Amniotic stem cell (primary cell): ENCODE measurements around the gene UBE2K.
"Not testable (repeated sequence)": the region's sequence is repeated elsewhere in the genome, so short reads cannot be mapped to it uniquely, and the experiment has no call there.

Source experiments
- DNase-seq: peaks from one replicate; lab custom pipeline; 2025; lab: John Stamatoyannopoulos, UW

The UBE2K gene

DNA sequence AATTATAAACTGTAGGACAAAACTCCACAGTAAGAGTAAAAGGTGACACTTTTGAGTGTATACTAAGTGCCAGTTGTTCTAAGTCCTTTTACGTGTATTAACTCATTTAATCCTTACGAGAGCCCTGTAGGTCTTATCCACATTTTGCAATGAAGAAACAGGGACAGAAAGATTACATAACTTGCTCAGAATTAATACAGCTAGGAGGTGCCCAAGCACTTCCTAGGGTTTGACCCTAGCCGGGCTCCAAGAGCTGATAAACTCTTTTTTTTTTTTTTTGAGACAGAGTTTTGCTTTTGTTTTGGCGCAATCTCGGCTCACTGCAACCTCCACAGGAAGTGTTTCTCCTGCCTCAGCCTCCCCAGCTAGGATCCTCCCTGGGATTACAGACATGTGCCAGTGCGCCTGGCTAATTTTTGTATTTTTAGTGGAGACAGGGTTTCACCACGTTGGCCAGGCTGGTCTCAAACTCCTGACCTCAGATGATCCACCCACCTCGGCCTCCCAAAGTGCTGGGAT, 110.4 kb downstream of the UBE2K start:
- DNase-seq: no peak

DNA sequence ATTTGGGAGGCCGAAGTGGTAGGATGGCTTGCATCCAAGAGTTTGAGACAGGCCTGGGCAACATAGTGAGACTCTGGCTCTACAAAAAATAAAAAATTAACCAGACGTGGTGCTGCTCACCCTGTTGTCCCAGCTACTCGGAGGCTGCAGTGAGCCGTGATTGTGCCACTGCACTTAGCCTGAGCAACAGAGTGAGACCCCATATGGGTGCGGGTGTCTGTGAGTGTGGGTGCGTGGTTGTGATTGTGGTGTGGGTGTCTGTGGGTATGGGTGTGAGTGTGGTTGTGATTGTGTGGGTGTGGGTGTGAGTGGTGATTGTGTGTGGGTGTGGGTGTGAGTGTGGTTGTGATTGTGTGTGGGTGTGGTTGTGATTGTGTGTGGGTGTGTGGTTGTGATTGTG, 114.6 kb downstream of the UBE2K start:
- DNase-seq: no peak

DNA sequence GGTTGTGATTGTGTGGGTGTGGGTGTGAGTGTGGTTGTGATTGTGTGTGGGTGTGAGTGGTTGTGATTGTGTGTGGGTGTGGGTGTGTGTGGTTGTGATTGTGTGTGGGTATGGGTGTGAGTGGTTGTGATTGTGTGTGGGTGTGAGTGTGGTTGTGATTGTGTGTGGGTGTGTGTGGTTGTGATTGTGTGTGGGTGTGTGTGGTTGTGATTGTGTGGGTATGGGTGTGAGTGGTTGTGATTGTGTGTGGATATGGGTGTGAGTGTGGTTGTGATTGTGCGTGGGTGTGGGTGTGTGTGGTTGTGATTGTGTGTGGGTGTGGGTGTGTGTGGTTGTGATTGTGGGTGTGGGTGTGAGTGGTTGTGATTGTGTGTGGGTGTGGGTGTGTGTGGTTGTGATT, 115.1 kb downstream of the UBE2K start:
- not testable (repeated sequence) for DNase-seq

DNA sequence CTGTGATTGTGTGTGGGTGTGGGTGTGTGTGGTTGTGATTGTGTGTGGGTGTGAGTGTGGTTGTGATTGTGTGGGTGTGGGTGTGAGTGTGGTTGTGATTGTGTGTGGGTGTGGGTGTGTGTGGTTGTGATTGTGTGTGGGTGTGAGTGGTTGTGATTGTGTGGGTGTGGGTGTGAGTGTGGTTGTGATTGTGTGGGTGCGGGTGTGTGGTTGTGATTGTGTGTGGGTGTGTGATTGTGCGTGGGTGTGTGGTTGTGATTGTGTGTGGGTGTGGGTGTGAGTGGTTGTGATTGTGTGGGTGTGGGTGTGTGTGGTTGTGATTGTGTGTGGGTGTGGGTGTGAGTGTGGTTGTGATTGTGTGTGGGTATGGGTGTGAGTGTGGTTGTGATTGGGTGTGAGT, 115.8 kb downstream of the UBE2K start:
- not testable (repeated sequence) for DNase-seq

DNA sequence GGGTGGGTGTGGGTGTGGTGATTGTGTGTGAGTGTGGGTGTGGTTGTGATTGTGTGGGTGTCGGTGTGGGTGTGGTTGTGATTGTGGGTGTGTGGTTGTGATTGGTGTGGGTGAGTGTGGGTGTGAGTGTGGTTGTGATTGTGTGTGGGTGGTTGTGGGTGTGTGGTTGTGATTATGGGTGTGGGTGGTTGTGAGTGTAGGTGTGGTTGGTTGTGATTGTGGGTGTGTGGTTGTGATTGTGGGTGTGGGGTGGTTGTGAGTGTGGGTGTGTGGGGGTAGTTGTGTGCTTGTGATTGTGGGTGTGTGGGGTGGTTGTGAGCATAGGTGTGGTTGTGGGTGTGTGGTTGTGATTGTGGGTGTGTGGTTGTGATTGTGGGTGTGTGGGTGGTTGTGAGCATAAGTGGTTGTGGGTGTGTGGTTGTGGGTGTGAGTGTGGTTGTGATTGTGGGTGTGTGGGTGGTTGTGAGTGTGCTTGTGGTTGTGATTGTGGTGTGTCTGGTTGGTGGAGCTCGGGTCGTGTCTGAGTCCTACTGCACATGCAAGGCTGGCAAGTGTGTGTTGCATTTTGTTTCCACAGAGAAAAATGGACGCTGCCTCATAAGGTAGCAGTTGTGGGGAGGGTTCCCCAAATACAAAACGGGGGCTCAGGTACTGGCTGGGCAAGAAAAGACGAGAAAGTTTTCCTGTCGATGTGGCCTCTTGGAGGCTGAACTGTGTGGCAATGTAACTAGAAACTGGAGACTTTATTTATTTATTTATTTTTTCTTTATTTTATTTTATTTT, 116.7 kb downstream of the UBE2K start:
- no peak for DNase-seq

DNA sequence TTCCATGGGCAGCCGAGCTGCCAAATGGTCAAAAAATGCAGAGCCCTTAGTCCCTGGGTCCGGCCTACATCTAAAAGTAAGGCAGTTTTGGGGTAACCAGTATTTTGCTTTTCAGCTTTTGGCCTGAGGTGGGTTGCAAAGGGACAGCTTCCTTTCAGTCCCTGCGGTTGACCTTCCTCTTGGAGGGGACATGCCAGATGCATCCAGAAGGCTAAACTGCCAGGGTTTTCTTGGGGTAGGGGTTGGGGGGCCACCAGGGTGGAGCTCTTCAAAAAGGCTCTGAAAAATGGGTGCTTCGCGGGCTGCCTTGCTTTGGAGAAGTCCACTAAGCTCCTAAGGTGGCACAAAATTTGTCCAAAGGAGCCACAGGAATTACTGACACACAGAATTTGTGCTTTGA, 120.7 kb downstream of the UBE2K start:
- DNase-seq: no peak

DNA sequence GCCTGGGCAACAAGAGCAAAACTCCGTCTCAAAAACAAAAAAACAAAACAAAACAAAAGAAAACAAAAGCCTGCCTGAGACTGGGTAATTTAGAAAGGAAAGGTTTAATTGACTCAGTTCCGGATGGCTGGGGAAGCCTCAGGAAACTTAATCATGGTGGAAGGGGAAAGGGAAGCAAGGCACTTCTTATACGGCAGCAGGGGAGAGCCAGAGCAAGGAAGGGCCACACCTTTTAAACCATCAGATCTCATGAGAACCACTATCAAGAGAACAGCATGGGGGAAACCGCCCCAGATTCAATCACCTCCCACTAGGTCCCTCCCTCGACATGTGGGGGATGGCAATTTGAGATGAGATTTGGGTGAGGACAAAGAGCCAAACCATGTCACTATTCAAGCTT, 122.2 kb downstream of the UBE2K start:
- no peak for DNase-seq

DNA sequence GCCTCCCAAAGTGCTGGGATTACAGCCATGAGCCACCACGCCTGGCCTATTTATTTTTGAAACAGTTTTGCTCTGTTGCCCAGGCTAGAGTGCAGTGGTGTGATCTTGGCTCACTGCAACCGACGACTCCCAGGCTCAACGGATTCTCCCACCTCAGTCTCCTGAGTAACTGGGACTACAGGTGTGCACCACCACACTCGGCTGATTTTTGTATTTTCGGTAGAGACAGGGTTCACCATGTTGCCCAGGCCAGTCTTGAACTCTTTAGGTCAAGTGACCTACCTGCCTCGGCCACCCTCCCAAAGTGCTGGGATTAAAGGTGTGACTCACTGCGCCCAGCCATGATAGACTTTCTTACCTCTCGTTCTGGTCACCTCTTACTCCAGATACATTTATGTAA, 124.0 kb downstream of the UBE2K start:
- no peak for DNase-seq

DNA sequence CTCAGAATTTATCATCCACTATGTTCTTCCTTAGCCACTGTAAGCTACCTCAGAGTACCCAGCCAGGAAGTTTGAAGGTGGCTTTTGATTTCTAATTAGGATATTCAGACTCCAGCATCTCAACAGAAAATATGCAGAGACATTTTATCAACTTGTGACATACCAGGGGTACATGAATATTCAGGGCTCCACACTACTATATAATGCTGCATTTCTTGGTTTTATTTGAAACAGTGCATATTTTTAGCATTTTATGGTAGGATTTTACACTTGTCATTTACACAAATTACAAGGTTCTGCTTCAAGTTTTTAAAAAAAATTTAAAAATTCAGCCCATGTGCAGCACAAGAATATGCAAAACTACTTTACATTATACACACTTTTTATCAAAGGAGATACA, 124.7 kb downstream of the UBE2K start:
- DNase-seq: no peak

DNA sequence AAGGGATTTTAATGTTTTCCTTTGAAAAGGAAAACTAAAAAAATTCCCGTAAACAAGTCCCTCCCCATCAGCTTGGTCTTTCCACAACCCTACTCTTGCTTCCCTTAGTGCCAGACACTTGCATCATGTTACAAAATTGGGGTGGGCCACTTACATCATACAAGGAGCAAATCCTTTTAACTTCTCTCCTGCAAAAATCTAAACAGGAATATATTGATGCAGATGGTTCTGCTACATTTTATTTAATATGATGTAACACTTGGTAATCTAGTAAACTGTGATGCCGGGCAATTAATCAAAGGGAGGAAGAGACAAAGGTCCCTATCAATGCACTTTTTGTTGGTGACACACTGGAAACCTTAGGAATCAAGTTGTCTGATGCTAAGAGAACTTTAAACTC, 125.3 kb downstream of the UBE2K start:
- DNase-seq: no peak

DNA sequence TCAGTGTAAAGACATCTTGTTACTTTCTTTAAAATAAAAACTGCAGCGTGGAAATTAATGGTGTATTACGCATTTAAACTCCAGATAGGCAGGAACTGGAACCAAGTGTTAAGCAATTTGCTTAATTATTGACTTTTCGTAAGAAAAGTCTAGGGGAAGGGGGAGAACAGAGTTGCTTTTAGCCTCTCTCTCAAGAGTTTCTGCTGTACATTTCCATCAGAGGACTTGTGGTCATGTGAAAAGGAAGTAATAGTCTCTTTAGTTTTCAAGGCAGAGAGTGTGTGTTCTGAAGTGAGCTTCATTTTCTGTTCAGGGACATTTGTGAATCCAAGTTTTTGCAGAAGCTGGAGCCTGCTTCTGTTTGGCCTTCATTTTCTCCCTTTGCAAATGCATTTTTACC, 127.2 kb downstream of the UBE2K start:
- no peak for DNase-seq

DNA sequence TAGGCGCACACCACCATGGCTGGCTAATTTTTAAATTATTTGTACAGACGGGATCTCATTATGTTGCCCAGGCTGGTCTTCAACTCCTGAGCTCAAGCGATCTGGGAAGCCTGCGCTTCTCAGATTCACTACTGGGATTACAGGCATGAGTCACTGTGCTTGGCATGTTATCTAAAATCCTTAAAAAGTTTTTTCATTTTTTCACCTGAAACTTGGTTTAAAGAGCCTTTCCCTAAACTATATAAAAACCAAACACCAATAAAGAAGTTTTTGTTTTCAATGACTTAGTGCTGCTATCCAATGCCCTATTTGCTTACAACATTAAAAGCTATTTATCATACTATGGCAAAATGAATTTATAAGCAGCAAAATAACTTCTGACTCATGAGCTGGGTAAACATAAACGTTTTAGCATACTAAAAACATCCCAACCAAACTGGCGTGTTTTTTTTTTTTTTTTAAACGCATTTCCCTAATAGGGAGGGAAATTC, 127.8 kb downstream of the UBE2K start:
- DNase-seq: no peak
